SU-DHL-6 (cell line): ENCODE results near the gene RNF19B.

Experiments
- CTCF ChIP-seq: fragments of 200-600 bp; sonication (generic); IDR thresholded peaks from one replicate; pipeline ENCODE4 v1.5.1; 2017; ENCODE audit warnings: antibody characterized with exemption, mild to moderate bottlenecking, low read length, moderate library complexity; ENCODE audit not compliant: insufficient read depth, poor library complexity, severe bottlenecking
- EZH2phosphoT487 ChIP-seq: fragments of 200-600 bp; sonication (generic), shearing (Covaris generic); conservative IDR thresholded peaks from 2 replicates; pipeline ENCODE4 v1.6.1; 2018; ENCODE audit warnings: mild to moderate bottlenecking, antibody characterized with exemption, low read length, moderate library complexity, mixed read lengths

- no peak for TF ChIP-seq CTCF
- TF ChIP-seq EZH2phosphoT487, result no peak
These were observed 39.0 kb upstream of the RNF19B start for GRCh38 chr1:33003657-33004056.
